Epithelial cell of proximal tubule (primary cell): ENCODE measurements around the gene IFNG-AS1. TPM values are rescaled to one million over a fixed set of nuclear protein-coding genes. Genes with fewer than 3 reads are reported as not detected.

Source experiments
- DNase-seq: peaks from one replicate; pipeline ENCODE4 v3.0.0-alpha.2; 2011; ENCODE audit warnings: low read depth
- H3K4me3 ChIP-seq: 2 replicates; pipeline ENCODE4 v1.5.1; 2011; ENCODE audit warnings: low read depth, mild to moderate bottlenecking, low read length
- CTCF ChIP-seq: conservative IDR thresholded peaks from 2 replicates; pipeline ENCODE4 v1.5.1; 2012; ENCODE audit warnings: low read depth, mild to moderate bottlenecking, low read length
- total RNA-seq: library from RNA; depleted of rRNA; stranded (reverse); fragments of >200 nt; gene quantifications from 2 replicates; pipeline ENCODE4 v1.2.3, GENCODE V29; 2015

Gene IFNG-AS1
- total RNA-seq, 1 donor from 2014 or later: not detected

- no peak for DNase-seq
- no peak overlapping the region for H3K4me3 ChIP-seq
- TF ChIP-seq CTCF: no peak
Measured at GRCh38 chr12:68012712-68013111, 23.5 kb downstream of the IFNG-AS1 start.

- H3K4me3 ChIP-seq: no peak overlapping the region
- no peak for DNase-seq
- TF ChIP-seq CTCF: no peak
Measured at GRCh38 chr12:68013181-68013580, 23.9 kb downstream of the IFNG-AS1 start.

- no peak overlapping the region for H3K4me3 ChIP-seq
- peak; percentile 68 for DNase-seq
- TF ChIP-seq CTCF: peak; percentile 18
Measured at GRCh38 chr12:68016136-68016535, 26.9 kb downstream of the IFNG-AS1 start.

DNA sequence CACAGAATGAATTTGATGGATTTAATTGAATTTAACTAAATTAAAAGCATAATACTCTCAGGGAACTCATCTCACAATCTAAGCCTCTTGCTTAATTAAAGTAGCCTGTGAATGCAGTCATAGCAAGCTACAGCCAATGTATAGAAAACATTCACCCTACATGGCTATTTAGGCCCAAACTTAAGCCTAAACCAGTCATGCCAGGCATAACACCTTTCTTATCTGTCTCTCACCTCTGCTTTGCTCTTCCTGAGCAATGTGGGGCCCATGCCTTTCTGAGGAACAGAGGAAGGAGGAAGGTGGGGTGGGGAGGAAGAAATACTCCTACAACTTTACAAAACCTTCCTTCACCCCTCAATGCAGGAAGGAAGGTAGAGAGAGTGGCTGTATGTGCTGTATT, 29.1 kb downstream of the IFNG-AS1 start:
- TF ChIP-seq CTCF: no peak
- DNase-seq: no peak
- no peak overlapping the region for H3K4me3 ChIP-seq

GRCh38 chr12:68020049-68020448, 30.8 kb downstream of the IFNG-AS1 start:
- DNase-seq: no peak
- no peak for TF ChIP-seq CTCF
- no peak overlapping the region for H3K4me3 ChIP-seq

- no peak overlapping the region for H3K4me3 ChIP-seq
- TF ChIP-seq CTCF: no peak
- no peak for DNase-seq
Measured at GRCh38 chr12:68020699-68021098, 31.5 kb downstream of the IFNG-AS1 start.

- DNase-seq: no peak
- H3K4me3 ChIP-seq: no peak overlapping the region
- TF ChIP-seq CTCF: no peak
Measured at GRCh38 chr12:68028647-68029046, 39.4 kb downstream of the IFNG-AS1 start.
